Smooth muscle cell of the brain vasculature (primary cell): Measurements from ENCODE around the gene ROCK2.

ENCODE experiments used
- DNase-seq: peaks from one replicate; pipeline ENCODE4 v3.0.0-alpha.2; 2012; ENCODE audit warnings: low read depth, low spot score

The ROCK2 gene

GRCh38 chr2:11344342-11344955, at the start of gene ROCK2:
Gene ROCK2, minus strand, starts transcription at chr2:11344636. Its CDS starts 500 bp downstream, at chr2:11344136.
- peak; percentile 64 for DNase-seq

GRCh38 chr2:11393711-11394236, 49.3 kb upstream of the ROCK2 start:
- DNase-seq, result peak; percentile 49

GRCh38 chr2:11391942-11392266, 47.5 kb upstream of the ROCK2 start:
- DNase-seq, result no peak

GRCh38 chr2:11390399-11390658, 45.9 kb upstream of the ROCK2 start:
- DNase-seq, result no peak

GRCh38 chr2:11389551-11390398, 45.3 kb upstream of the ROCK2 start:
- peak; percentile 89 for DNase-seq

- no peak for DNase-seq
Observed at GRCh38 chr2:11389052-11389420, 44.6 kb upstream of the ROCK2 start.

GRCh38 chr2:11388262-11389051, 44.0 kb upstream of the ROCK2 start:
- no peak for DNase-seq

GRCh38 chr2:11387843-11388242, 43.4 kb upstream of the ROCK2 start:
- no peak for DNase-seq

- DNase-seq, result no peak
Observed at GRCh38 chr2:11387100-11387390, 42.6 kb upstream of the ROCK2 start.

- no peak for DNase-seq
Observed at GRCh38 chr2:11385847-11386246, 41.4 kb upstream of the ROCK2 start.

GRCh38 chr2:11385216-11385615, 40.8 kb upstream of the ROCK2 start:
- no peak for DNase-seq

- DNase-seq, result no peak
Observed at GRCh38 chr2:11379558-11379957, 35.1 kb upstream of the ROCK2 start.

- DNase-seq, result no peak
Observed at GRCh38 chr2:11377928-11378545, 33.6 kb upstream of the ROCK2 start.

GRCh38 chr2:11376071-11376470, 31.6 kb upstream of the ROCK2 start:
- no peak for DNase-seq

GRCh38 chr2:11375689-11376027, 31.2 kb upstream of the ROCK2 start:
- no peak for DNase-seq

- DNase-seq, result no peak
Observed at GRCh38 chr2:11375025-11375688, 30.7 kb upstream of the ROCK2 start.

- DNase-seq, result no peak
Observed at GRCh38 chr2:11373096-11373495, 28.7 kb upstream of the ROCK2 start.

GRCh38 chr2:11371092-11371937, 26.9 kb upstream of the ROCK2 start:
- no peak for DNase-seq

GRCh38 chr2:11370377-11371091, 26.1 kb upstream of the ROCK2 start:
- DNase-seq, result no peak

GRCh38 chr2:11368059-11368572, 23.7 kb upstream of the ROCK2 start:
- DNase-seq, result no peak
